Smooth muscle cell (in vitro differentiated cells): ENCODE results near the gene DDR1. TPM values are rescaled to one million over a fixed set of nuclear protein-coding genes. Genes with fewer than 3 reads are reported as not detected.
"Not testable (repeated sequence)": the region's sequence is repeated elsewhere in the genome, so short reads cannot be mapped to it uniquely, and the experiment has no call there.

Source experiments
- DNase-seq: peaks from one replicate; lab custom pipeline; 2025; ENCODE audit not compliant: unreplicated experiment; lab: John Stamatoyannopoulos, UW
- H2AFZ ChIP-seq: fragments of 200-600 bp; sonication (generic); 2 replicates; pipeline ENCODE4 v1.6.0; 2016; ENCODE audit warnings: antibody characterized with exemption, low read depth, mild to moderate bottlenecking
- H3F3A ChIP-seq: fragments of 200-600 bp; sonication (generic); 2 replicates; pipeline ENCODE4 v1.6.0; 2017; ENCODE audit warnings: antibody characterized with exemption, low read depth
- H3K27ac ChIP-seq: fragments of 200-600 bp; sonication (generic); 2 replicates; pipeline ENCODE4 v1.5.1; 2016; ENCODE audit warnings: low read depth, mild to moderate bottlenecking
- H3K27me3 ChIP-seq: fragments of 200-600 bp; sonication (generic); 2 replicates; pipeline ENCODE4 v1.6.1; 2016; ENCODE audit warnings: low read depth, mild to moderate bottlenecking
- H3K36me3 ChIP-seq: fragments of 200-600 bp; sonication (generic); 2 replicates; pipeline ENCODE4 v1.5.1; 2016; ENCODE audit warnings: low read depth
- H3K4me1 ChIP-seq: fragments of 200-600 bp; sonication (generic); 2 replicates; pipeline ENCODE4 v1.5.1; 2016; ENCODE audit warnings: low read depth
- H3K4me2 ChIP-seq: fragments of 200-600 bp; sonication (generic); 2 replicates; pipeline ENCODE4 v1.6.0; 2016; ENCODE audit warnings: mild to moderate bottlenecking
- H3K4me3 ChIP-seq: fragments of 200-600 bp; sonication (generic); 2 replicates; pipeline ENCODE4 v1.5.1; 2016; ENCODE audit warnings: mild to moderate bottlenecking
- H3K79me2 ChIP-seq: fragments of 200-600 bp; sonication (generic); 2 replicates; pipeline ENCODE4 v1.6.0; 2016; ENCODE audit warnings: low read depth, mild to moderate bottlenecking
- H3K9ac ChIP-seq: fragments of 200-600 bp; sonication (generic); 2 replicates; pipeline ENCODE4 v1.6.0; 2016; ENCODE audit warnings: low read depth
- H3K9me3 ChIP-seq: fragments of 200-600 bp; sonication (generic); replicated peaks from 2 replicates; pipeline ENCODE4 v1.5.1; 2016; ENCODE audit warnings: low read depth
- H4K20me1 ChIP-seq: fragments of 200-600 bp; sonication (generic); 2 replicates; pipeline ENCODE4 v1.6.0; 2016; ENCODE audit warnings: low read depth
- CTCF ChIP-seq: fragments of 200-600 bp; sonication (generic); IDR thresholded peaks from 2 replicates; pipeline ENCODE4 v1.5.1; 2017; ENCODE audit warnings: borderline replicate concordance, mild to moderate bottlenecking, antibody characterized with exemption; ENCODE audit not compliant: insufficient read depth, poor library complexity, severe bottlenecking
- WGBS: methylation state at CpG from one replicate; pipeline ENCODE4 v1.1.7; 2016; ENCODE audit warnings: low lambda C conversion rate; 5-methylcytosine and 5-hydroxymethylcytosine counted together
- polyA plus RNA-seq: library from polyadenylated mRNA; unstranded; fragments of >200 nt; fragmentation: Nextera tagmentation; extraction: Ambion mirVana; gene quantifications from 2 replicates; pipeline ENCODE4 v1.2.1, GENCODE V29; 2016
- total RNA-seq: library from RNA; depleted of rRNA; stranded (reverse); fragments of >200 nt; gene quantifications from 2 replicates; pipeline ENCODE4 v1.2.3, GENCODE V29; 2014

DDR1 gene
- total and polyA plus RNA-seq, 2 experiments from 2014 or later: 23.8 to 82.6 TPM

- Histone ChIP-seq H3K4me2 (no peak overlapping the region), H3K9ac (no peak overlapping the region), H3K4me3 (no peak overlapping the region), H3K79me2 (no peaks in the 10 kb centered on the region), H3K36me3 (no peaks in the 10 kb centered on the region), H3K4me1 (peaks cover 10% of the 10 kb centered on the region), H2AFZ (no peak overlapping the region), H3K27me3 (no peaks in the 10 kb centered on the region), H3K9me3 (no peaks in the 10 kb centered on the region), H3F3A (no peaks in the 10 kb centered on the region), H4K20me1 (no peaks in the 10 kb centered on the region), H3K27ac (no peak overlapping the region)
- TF ChIP-seq CTCF: no peak
- DNase-seq: no peak
- 81% methylated on average over 6 of the region's 6 CpGs for WGBS
Observed at GRCh38 chr6:30849903-30850651, 34.2 kb upstream of the DDR1 start.

GRCh38 chr6:30852459-30852858, 31.9 kb upstream of the DDR1 start:
- not testable (repeated sequence) for H3K9me3 ChIP-seq, H3K4me2 ChIP-seq, H3K4me3 ChIP-seq, DNase-seq, H3F3A ChIP-seq, H4K20me1 ChIP-seq, H3K9ac ChIP-seq, H3K27ac ChIP-seq, H2AFZ ChIP-seq, H3K79me2 ChIP-seq, H3K4me1 ChIP-seq, H3K27me3 ChIP-seq, H3K36me3 ChIP-seq
- WGBS: 78% methylated on average over 2 of the region's 2 CpGs

- Histone ChIP-seq H3K27ac (no peak overlapping the region), H3K4me3 (no peak overlapping the region), H3K9ac (no peak overlapping the region), H3K36me3 (no peaks in the 10 kb centered on the region), H3K79me2 (no peaks in the 10 kb centered on the region), H3K9me3 (no peaks in the 10 kb centered on the region), H3K4me2 (no peak overlapping the region), H3K4me1 (no peaks in the 10 kb centered on the region), H2AFZ (no peak overlapping the region), H3F3A (no peaks in the 10 kb centered on the region), H3K27me3 (no peaks in the 10 kb centered on the region), H4K20me1 (no peaks in the 10 kb centered on the region)
- WGBS: 89% methylated on average over 5 of the region's 5 CpGs
- DNase-seq: no peak
- TF ChIP-seq CTCF: no peak
Observed at GRCh38 chr6:30854285-30855040, 29.9 kb upstream of the DDR1 start.

- WGBS: 93% methylated on average over 6 of the region's 6 CpGs
- Histone ChIP-seq H3K4me2 (no peak overlapping the region), H3K4me1 (no peaks in the 10 kb centered on the region), H3K4me3 (no peak overlapping the region), H3K9me3 (no peaks in the 10 kb centered on the region), H3K36me3 (no peaks in the 10 kb centered on the region), H2AFZ (no peak overlapping the region), H3K27me3 (no peaks in the 10 kb centered on the region), H3K9ac (no peak overlapping the region), H3K79me2 (no peaks in the 10 kb centered on the region), H4K20me1 (no peaks in the 10 kb centered on the region), H3F3A (no peaks in the 10 kb centered on the region), H3K27ac (no peak overlapping the region)
- no peak for DNase-seq
- no peak for TF ChIP-seq CTCF
Observed at GRCh38 chr6:30855429-30856075, 28.8 kb upstream of the DDR1 start.
